Endothelial cell of umbilical vein (primary cell): Measurements from ENCODE around the gene PPM1F. TPM values are rescaled to one million over a fixed set of nuclear protein-coding genes. Genes with fewer than 3 reads are reported as not detected.

ENCODE experiments used
- BruUV-seq: library from RNA; stranded (reverse); fragments of 400-500 nt; replicated peaks from 2 replicates; lab custom pipeline; 2021; lab: Mats Ljungman, UMichigan
- CTCF ChIA-PET: fragments of 300-600, 350-600 bp; sonication (Branson Sonifier 250); formaldehyde crosslinking; loops from one replicate; lab custom pipeline; 2021; ENCODE audit warnings: antibody characterized with exemption, inconsistent platforms; lab: Charles Lee
- POLR2A ChIA-PET: fragments of 300-600, 350-600 bp; sonication (Branson Sonifier 250); formaldehyde crosslinking; loops from one replicate; lab custom pipeline; 2021; ENCODE audit warnings: antibody characterized with exemption, inconsistent platforms; lab: Charles Lee
- DNase-seq: peaks from one replicate; pipeline ENCODE4 v3.0.0-alpha.2; 2011; ENCODE audit warnings: low read depth, low spot score
- FAIRE-seq: peaks from 2 replicates; lab custom pipeline; 2011; peaks lifted over from hg19 to GRCh38; lab: Jason Lieb, UNC
- H2AFZ ChIP-seq: 2 replicates; pipeline ENCODE4 v1.6.0; 2012; ENCODE audit warnings: low read depth, low read length, control low read depth, inconsistent platforms
- H3K27ac ChIP-seq: 2 replicates; pipeline ENCODE4 v1.5.1; 2011; ENCODE audit warnings: low read depth, mild to moderate bottlenecking, control low read depth, low read length, moderate library complexity; ENCODE audit not compliant: insufficient read depth
- H3K27me3 ChIP-seq, 2 experiments: 2 replicates each; pipeline versions ENCODE4 v1.6.0 to v1.6.1; 2011; ENCODE audit warnings: low read length in 2 of 2, mixed read lengths in 1 of 2; ENCODE audit not compliant: control insufficient read depth in 2 of 2, insufficient read depth in 2 of 2
- H3K36me3 ChIP-seq, 2 experiments: 2 replicates in 1 of 2; 3 replicates in 1 of 2; pipeline ENCODE4 v1.5.1; 2011; ENCODE audit warnings: low read length in 2 of 2, mild to moderate bottlenecking in 1 of 2, moderate library complexity in 1 of 2; ENCODE audit not compliant: control insufficient read depth in 2 of 2, insufficient read depth in 2 of 2; ENCODE audit errors: extremely low read depth in 1 of 2
- H3K4me1 ChIP-seq: 3 replicates; pipeline ENCODE4 v1.5.1; 2011; ENCODE audit warnings: mild to moderate bottlenecking, low read length; ENCODE audit not compliant: control insufficient read depth, insufficient read depth; ENCODE audit errors: extremely low read depth
- H3K4me2 ChIP-seq: 2 replicates; pipeline ENCODE4 v1.6.1; 2011; ENCODE audit warnings: low read length, control low read depth, mixed read lengths; ENCODE audit not compliant: insufficient read depth
- H3K4me3 ChIP-seq, 3 experiments: fragments of 200-600 bp in 1 of 3; sonication (generic), shearing (Covaris generic) in 1 of 3; replicated peaks in 1 of 3; 2 replicates each; pipeline ENCODE4 v1.5.1; 2011 to 2016; ENCODE audit warnings: control low read depth in 3 of 3, low read length in 3 of 3, mild to moderate bottlenecking in 2 of 3, inconsistent platforms in 1 of 3, low read depth in 1 of 3, moderate library complexity in 1 of 3; ENCODE audit not compliant: insufficient read depth in 1 of 3
- H3K79me2 ChIP-seq: 2 replicates; pipeline ENCODE4 v1.6.0; 2012; ENCODE audit warnings: low read length, inconsistent platforms; ENCODE audit not compliant: control insufficient read depth, insufficient read depth
- H3K9ac ChIP-seq: replicated peaks from 2 replicates; pipeline ENCODE3; 2011; ENCODE audit warnings: low read length, control low read depth; ENCODE audit not compliant: insufficient read depth; ENCODE audit errors: extremely low read depth
- H3K9me1 ChIP-seq: replicated peaks from 3 replicates; pipeline ENCODE4 v1.6.0; 2011; ENCODE audit warnings: mild to moderate bottlenecking, low read length; ENCODE audit not compliant: control insufficient read depth, insufficient read depth; ENCODE audit errors: extremely low read depth
- H3K9me3 ChIP-seq: replicated peaks from 2 replicates; pipeline ENCODE4 v1.5.1; 2012; ENCODE audit warnings: low read length, inconsistent platforms; ENCODE audit not compliant: control insufficient read depth, insufficient read depth
- H4K20me1 ChIP-seq: replicated peaks from 2 replicates; pipeline ENCODE3; 2011; ENCODE audit warnings: mild to moderate bottlenecking, low read length; ENCODE audit not compliant: control insufficient read depth, insufficient read depth; ENCODE audit errors: extremely low read depth
- EZH2 ChIP-seq: IDR thresholded peaks from 2 replicates; pipeline ENCODE4 v1.6.1; 2012; ENCODE audit warnings: borderline replicate concordance, low read depth, mild to moderate bottlenecking, moderate library complexity, low read length, inconsistent platforms; ENCODE audit not compliant: severe bottlenecking
- FOS ChIP-seq: IDR thresholded peaks from 2 replicates; pipeline ENCODE4 v1.6.1; 2011; ENCODE audit warnings: mild to moderate bottlenecking, low read length, moderate library complexity, borderline replicate concordance; ENCODE audit not compliant: insufficient read depth
- GATA2 ChIP-seq: IDR thresholded peaks from 2 replicates; pipeline ENCODE4 v1.7.0; 2011; ENCODE audit warnings: low read depth, mild to moderate bottlenecking, moderate library complexity, mixed read lengths, low read length; ENCODE audit not compliant: insufficient read length, insufficient read depth
- JUN ChIP-seq: IDR thresholded peaks from 2 replicates; pipeline ENCODE4 v1.6.1; 2011; ENCODE audit warnings: borderline replicate concordance, low read depth; ENCODE audit not compliant: insufficient read length, insufficient read depth
- MYC ChIP-seq: IDR thresholded peaks from one replicate; pipeline ENCODE4 v1.6.1; 2011; ENCODE audit warnings: mild to moderate bottlenecking, low read depth, low read length
- POLR2A ChIP-seq: IDR thresholded peaks from 2 replicates; pipeline ENCODE4 v1.6.1; 2012; ENCODE audit warnings: low read depth, mild to moderate bottlenecking, control low read depth, low read length
- POLR2AphosphoS5 ChIP-seq: IDR thresholded peaks from 2 replicates; pipeline ENCODE4 v1.6.1; 2012; ENCODE audit warnings: low read depth, mild to moderate bottlenecking, control low read depth, low read length, moderate library complexity; ENCODE audit not compliant: insufficient read depth
- dilution Hi-C: fragments of 300-500 bp; cut with MboI; formaldehyde crosslinking; loops from one replicate; pipeline ENCODE4 v1.15.0; 2019; ENCODE audit warnings: low sequenced_read_pairs; ENCODE audit not compliant: extremely low pct_ligation_motif_present
- intact Hi-C: fragments of 100-400 bp; cut with micrococcal nuclease; formaldehyde crosslinking; loops from one replicate; pipeline ENCODE4 v1.10.0; 2022
- polyA plus RNA-seq, 4 experiments: library from polyadenylated mRNA; depleted of rRNA in 3 of 4; stranded (reverse) in 3 of 4; unstranded in 1 of 4; fragments of >200 nt; gene quantifications; 2 replicates each; pipeline versions ENCODE4 v1.2.1 to v1.2.3, GENCODE V29; 2011 to 2012; ENCODE audit warnings: missing spikeins in 1 of 4
- total RNA-seq: library from RNA; stranded (reverse); gene quantifications from 2 replicates; pipeline ENCODE4 v1.2.3, GENCODE V29; 2021
- TF ChIP-seq, protein P1 (sequence below), 2 donors: IDR thresholded peaks; 1 replicate in 1 of 2; 2 replicates in 1 of 2; pipeline ENCODE4 v1.5.1; 2011; ENCODE audit warnings: low read length in 2 of 2, mild to moderate bottlenecking in 2 of 2, moderate library complexity in 2 of 2, control low read depth in 1 of 2, inconsistent platforms in 1 of 2, low read depth in 1 of 2; ENCODE audit not compliant: insufficient read depth in 1 of 2; ENCODE audit errors: extremely low read depth in 1 of 2
- TF ChIP-seq, protein P2 (sequence below): IDR thresholded peaks from 2 replicates; pipeline ENCODE4 v1.6.1; 2011; ENCODE audit not compliant: insufficient read depth, insufficient read length

PPM1F gene
- total and polyA plus RNA-seq, 2 donors (not counting 3 experiments of a cell fraction or from before 2014, with no cell fraction given) = 107 to 178 TPM

DNA sequence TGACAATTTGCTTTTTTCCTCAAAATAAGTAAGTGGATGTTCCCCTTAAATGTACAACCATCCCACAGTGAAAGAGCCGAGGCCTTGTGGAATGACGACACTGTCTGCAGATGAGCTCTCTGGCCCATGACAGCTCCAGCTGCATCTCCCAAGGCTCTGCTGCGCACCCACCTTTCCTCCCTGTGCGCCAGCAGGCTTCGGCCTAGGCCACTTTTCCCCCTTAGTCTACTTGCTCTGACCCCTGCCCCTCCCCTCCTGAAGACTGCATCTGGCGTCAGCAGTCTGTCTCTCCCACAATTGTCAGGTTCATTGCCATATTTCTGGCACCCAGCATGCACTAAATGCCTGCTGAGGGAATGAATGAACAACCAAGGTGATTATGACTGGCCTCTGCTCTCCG lies 27.9 kb upstream of the PPM1F start:
- CTCF ChIA-PET = interaction anchor here (2.6 kb wide), 1 partner anchor 8 kb away, joined by 25 read pairs; no protein-coding TSS in a partner anchor
- FAIRE-seq (no peak), DNase-seq (no peak)
- intact Hi-C loops = loop anchor here (5.0 kb wide), 1 partner anchor 43 kb away; no protein-coding TSS in a partner anchor
- Histone ChIP-seq H4K20me1 (no peaks in the 10 kb centered on the region), H3K79me2 (peaks cover 40% of the 10 kb centered on the region), H3K4me3 (no peak overlapping the region), H3K9ac (no peak overlapping the region), H2AFZ (no peak overlapping the region), H3K27ac (no peak overlapping the region), H3K4me1 (peaks cover 8% of the 10 kb centered on the region), H3K9me3 (no peaks in the 10 kb centered on the region), H3K27me3 (no peaks in the 10 kb centered on the region), H3K36me3 (peaks cover 0 to 3% of the 10 kb centered on the region in 2 experiments), H3K4me2 (no peak overlapping the region), H3K9me1 (no peaks in the 10 kb centered on the region)
- no peak for TF ChIP-seq JUN
- TF ChIP-seq FOS = no peak
- TF ChIP-seq, protein P1, sequence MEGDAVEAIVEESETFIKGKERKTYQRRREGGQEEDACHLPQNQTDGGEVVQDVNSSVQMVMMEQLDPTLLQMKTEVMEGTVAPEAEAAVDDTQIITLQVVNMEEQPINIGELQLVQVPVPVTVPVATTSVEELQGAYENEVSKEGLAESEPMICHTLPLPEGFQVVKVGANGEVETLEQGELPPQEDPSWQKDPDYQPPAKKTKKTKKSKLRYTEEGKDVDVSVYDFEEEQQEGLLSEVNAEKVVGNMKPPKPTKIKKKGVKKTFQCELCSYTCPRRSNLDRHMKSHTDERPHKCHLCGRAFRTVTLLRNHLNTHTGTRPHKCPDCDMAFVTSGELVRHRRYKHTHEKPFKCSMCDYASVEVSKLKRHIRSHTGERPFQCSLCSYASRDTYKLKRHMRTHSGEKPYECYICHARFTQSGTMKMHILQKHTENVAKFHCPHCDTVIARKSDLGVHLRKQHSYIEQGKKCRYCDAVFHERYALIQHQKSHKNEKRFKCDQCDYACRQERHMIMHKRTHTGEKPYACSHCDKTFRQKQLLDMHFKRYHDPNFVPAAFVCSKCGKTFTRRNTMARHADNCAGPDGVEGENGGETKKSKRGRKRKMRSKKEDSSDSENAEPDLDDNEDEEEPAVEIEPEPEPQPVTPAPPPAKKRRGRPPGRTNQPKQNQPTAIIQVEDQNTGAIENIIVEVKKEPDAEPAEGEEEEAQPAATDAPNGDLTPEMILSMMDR (IDR thresholded peaks at IDR 0.05; ENCODE audit: extremely low read depth in 1 of 2, insufficient read depth in 1 of 2, low read depth in 1 of 2, low read length in 2 of 2) = no peak
- TF ChIP-seq, protein P2, sequence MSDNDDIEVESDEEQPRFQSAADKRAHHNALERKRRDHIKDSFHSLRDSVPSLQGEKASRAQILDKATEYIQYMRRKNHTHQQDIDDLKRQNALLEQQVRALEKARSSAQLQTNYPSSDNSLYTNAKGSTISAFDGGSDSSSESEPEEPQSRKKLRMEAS = no peak
- TF ChIP-seq POLR2A = no peak
- no peak for TF ChIP-seq GATA2
- no peak for TF ChIP-seq MYC
- TF ChIP-seq POLR2AphosphoS5 = no peak
- no peak for TF ChIP-seq EZH2
- no TSS peak for BruUV-seq
- POLR2A ChIA-PET = no interaction called here
- dilution Hi-C loops = no loop called here
